Erythroblast (primary cell): ENCODE measurements around the gene CRTAC1.

Experiments
- GATA1 ChIP-seq: IDR thresholded peaks from 2 replicates; pipeline ENCODE4 v1.6.1; 2011; ENCODE audit warnings: low read depth, mild to moderate bottlenecking, control low read depth, low read length, moderate library complexity
- POLR2A ChIP-seq: IDR thresholded peaks from 2 replicates; pipeline ENCODE4 v1.6.1; 2011; ENCODE audit warnings: mild to moderate bottlenecking, low read length

- TF ChIP-seq POLR2A (no peak), GATA1 (no peak)
Measured at GRCh38 chr10:97901381-97901780, 129.0 kb downstream of the CRTAC1 start.
